Measurements from ENCODE around the gene HELZ2.
"Not testable (repeated sequence)": the region's sequence is repeated elsewhere in the genome, so short reads cannot be mapped to it uniquely, and the experiment has no call there.

The HELZ2 gene, protein sequence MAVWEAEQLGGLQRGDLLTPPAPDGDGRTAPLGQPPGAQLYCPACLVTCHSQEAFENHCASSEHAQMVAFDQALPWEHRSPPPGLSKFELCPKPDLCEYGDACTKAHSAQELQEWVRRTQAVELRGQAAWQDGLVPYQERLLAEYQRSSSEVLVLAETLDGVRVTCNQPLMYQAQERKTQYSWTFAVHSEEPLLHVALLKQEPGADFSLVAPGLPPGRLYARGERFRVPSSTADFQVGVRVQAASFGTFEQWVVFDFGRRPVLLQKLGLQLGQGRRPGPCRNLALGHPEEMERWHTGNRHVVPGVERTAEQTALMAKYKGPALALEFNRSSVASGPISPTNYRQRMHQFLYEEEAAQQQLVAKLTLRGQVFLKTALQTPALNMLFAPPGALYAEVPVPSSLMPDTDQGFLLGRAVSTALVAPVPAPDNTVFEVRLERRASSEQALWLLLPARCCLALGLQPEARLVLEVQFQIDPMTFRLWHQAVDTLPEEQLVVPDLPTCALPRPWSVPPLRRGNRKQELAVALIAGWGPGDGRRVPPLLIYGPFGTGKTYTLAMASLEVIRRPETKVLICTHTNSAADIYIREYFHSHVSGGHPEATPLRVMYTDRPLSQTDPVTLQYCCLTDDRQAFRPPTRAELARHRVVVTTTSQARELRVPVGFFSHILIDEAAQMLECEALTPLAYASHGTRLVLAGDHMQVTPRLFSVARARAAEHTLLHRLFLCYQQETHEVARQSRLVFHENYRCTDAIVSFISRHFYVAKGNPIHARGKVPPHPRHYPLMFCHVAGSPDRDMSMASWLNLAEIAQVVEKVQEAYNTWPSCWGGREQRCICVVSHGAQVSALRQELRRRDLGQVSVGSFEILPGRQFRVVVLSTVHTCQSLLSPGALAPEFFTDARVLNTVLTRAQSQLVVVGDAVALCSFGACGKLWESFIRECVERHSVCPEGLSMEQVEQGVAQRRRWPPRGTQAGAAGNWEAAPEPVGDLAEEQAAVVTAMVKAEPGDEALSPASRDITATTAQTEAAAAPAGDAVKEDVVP (N-terminal part only)
- total RNA-seq, result 86.6 to 169 (median 123) reads per million in 4 experiments

DNA sequence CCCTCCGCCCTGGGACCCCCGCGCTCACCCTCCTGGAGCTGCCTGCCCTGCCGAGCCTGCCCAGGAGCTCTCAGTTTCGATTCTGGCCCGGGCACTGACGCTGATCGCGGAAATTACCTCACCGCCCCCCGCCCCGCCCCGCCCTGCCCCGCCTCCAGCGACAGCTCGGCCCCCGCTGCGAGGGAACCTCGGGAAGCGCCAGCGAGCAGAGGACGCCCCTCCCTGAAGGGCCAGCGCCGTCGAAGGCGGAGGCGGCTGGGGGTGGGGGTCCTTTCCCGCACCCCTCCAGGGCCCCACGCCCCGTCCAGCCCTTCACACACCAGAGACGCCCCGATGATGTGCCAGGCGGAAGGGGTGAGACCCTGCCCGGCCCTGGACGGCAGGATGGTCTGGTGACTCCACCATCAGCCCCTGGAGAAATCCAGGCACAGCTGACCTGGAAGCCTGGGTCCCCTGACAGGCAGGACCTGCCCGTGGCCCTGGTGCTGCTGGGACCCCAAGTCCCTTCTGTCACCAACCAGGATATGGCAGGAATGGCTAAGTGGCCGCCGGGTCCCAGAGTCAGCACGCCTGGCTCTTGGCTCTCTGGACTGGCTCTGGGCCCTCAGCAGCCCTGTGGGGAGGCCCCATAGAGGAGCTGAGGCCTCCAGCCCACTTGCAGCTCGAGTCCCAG is at the start of gene HELZ2:
Gene HELZ2, minus strand, starts transcription at position 84 of the 673 bp plus-strand sequence. CDS start 1,854 bp downstream, outside the sequence.
- peak; percentile 61 for DNase-seq

DNA sequence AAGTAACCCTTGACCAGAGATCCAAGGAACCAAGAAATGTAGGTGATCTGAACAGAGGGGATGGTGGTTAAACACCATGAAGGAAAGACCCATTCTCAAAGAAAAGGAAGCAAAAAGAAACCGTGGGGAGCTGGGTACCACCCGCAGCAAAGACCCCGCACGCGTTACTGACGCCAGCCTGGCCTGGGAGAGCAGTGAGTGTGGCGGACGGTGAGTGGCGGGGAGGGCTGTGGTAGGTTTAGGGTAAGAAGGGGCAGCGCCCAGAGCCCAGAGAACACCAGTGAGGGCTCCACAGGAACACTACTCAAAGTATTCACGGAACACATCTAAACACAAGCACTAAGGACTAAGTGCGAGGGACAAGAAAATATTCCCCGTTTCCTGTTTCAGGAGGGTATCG is 48.7 kb upstream of the HELZ2 start:
- no peak for DNase-seq

DNA sequence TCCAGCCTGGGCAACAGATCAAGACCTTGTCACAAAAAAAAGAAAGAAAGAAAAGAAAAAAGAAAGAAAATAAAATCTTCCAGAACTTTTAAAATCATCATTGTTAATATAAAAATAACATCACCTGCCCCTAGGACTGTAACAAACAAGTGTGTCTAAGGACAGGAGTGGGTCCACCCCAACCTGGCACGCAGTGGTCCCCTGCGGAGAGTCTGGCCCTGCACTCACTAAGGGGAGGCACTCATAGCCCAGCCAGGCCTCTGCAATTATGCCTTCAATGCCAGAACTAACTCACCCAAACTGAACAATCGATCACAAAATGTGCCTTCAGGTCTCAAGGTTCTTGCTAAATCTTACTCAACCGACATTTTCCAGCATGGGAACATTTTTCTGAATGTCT is 48.1 kb upstream of the HELZ2 start:
- no peak for DNase-seq

DNA sequence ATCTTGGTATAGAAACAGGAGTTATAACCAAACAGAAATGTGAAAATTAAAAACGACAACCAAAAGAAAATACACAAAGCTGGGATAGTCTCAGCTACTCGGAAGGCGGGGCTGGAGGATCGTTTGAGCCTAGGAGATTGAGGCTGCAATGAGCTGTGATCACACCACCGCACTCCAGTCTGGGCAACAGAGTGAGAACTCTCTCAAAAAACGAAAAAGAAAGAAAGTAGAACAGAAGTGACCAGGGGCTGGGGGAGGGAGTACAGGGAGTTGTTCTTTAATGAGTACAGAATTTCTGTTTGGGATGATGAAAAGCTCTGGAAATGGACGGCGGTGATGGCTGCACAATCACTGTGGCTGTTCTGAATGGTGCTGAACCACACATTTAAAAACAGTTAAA is 47.0 kb upstream of the HELZ2 start:
- no peak for DNase-seq

DNA sequence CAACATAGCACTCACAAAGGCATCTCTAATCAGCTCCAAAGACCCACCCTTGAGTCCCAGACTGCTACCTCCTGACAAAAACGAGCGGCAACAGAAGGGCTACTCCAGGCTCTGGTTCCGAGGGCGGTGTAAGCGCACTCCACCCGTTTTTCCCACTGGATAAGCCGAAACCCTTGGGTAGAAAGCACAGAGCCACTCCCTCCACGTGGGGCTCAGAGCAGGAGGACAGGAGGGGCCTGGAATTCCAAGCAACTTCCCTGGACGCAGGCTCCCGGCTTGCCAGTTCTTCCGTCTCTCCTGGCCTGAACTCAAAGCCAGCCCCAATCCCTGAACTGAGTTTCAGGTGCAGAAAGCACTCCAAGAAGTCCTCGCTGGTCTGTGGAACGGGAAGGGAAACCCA is 45.5 kb upstream of the HELZ2 start:
- DNase-seq, result no peak

DNA sequence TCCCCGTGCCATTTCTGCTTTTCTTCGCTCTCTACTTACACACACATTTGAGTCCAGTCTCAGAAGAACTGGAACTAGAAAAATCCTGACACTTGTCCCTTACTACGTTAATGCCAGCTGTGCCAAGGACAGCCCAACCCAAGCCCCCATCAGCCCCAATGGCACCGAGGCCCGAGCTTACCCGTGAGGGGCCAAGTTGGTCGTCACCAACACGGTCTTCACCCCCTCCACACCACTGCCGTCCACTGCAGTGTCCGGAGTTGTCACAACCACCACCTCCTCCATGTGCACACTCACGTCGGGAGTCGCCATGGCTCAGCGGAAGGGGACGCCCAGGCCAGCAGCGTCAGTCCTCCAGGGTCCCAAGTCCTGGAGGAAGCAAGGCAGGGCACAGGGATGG is 45.0 kb upstream of the HELZ2 start:
- no peak for DNase-seq

DNA sequence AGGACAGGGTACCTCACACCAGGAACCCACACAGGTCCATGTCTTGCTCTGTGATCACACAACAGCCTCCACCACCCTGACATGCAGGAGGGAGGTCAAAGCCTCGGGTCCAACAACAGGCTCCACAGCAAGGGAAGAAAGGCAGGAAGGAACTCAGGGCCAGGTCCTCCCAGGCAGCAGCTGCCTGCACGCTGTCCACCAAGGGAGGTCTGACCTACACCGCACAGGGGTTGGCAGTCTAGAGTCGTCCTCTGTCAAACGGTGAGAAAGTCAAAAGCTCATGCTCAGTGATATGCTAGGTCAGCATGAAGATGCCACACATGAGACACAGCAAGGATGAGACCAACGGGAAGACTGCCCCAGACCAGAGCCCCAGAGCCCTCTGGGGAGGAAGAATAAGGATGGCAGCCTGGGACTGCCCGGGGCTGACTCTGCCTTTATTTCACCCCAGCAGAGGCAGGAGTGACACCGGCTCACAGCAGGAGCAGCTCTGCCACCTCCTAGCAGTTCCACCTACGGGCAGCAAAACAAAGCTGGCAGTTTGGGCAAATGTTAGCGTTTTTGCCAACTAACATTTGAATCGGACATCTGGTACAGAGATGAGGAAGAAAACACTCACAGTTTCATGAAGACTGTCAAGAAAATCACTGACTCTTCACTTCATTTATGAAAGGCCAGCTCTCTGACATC is 44.4 kb upstream of the HELZ2 start:
- no peak for DNase-seq

DNA sequence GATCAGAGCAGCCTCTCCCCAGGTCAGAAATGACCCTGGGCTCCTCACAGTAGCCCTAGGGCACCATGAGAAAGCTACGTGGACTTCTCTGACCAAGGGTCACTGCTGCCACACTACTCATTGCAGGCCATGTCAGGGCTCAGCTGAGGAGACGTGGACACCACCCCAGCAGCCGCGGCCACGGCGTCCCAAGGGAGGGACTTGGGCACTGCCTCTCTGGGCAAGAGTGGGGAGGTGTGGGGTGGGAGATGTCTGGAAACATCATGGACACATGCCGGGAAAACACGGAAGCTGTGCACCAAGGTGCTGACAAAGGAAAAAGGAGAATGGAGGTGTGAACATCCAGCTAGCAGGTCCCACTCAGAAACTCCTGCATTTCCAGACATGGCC is 43.8 kb upstream of the HELZ2 start:
- DNase-seq, result no peak

DNA sequence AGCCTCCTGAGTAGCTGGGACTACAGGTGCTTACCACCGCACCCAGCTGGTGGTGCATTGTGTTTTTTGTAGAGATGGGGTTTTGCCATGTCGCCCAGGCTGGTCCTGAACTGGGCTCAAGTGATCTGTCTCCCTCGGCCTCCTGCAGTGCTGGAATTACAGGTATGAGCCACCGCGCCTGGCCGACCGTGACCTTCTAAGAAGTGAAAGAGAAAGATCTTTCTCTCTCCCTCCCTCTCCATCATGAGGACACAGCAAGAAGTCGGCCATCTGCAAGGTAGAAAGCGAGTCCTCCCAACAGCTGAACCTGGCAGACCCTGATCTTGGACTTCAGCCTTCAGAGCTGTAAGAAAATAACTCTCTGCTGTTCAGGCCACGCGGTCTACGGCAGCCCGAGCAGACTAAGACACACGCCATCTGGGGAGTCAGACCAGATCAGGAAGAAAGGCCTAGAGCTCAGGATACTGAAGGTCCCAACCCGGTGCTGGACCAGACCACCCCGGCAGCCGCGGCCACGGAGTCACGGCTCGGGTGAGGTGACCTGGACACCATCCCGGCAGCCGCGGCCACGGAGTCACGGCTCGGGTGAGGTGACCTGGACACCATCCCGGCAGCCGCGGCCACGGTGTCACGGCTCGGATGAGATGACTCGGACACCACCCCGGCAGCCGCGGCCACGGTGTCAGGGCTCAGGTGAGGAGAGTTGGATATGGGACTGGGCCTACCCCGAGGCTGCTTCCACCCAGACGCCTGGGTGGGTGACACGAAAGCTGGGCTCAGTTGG is 43.2 kb upstream of the HELZ2 start:
- no peak for DNase-seq

DNA sequence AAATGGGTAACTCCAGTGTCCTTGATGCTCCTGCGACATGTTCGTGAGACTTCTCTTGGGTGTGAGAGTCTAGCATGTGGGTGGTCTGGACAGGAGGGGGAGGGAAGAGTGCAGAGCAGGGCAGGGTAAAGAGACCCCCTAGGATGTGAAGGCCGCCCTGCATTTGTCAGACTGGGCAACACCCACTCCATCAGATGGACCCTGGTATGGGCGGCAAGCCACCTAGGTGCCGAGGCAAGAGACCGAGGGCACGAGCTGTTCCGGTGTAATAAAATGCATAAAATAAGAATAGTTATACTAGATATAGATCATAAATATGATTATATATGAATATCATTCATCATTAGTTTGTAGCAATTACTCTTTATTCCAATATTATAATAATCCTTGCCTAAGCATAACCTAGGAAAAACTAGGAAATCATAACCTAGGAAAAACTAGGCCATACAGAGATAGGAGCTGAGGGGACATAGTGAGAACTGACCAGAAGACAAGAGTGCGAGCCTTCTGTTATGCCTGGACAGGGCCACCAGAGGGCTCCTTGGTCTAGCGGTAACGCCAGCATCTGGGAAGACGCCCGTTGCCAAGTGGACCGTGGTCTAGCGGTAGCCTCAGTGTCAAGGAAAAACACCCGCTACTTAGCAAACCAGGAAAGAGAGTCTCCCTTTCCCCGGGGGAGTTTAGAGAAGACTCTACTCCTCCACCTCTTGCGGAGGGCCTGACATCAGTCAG is 40.0 kb upstream of the HELZ2 start:
- not testable (repeated sequence) for DNase-seq

DNA sequence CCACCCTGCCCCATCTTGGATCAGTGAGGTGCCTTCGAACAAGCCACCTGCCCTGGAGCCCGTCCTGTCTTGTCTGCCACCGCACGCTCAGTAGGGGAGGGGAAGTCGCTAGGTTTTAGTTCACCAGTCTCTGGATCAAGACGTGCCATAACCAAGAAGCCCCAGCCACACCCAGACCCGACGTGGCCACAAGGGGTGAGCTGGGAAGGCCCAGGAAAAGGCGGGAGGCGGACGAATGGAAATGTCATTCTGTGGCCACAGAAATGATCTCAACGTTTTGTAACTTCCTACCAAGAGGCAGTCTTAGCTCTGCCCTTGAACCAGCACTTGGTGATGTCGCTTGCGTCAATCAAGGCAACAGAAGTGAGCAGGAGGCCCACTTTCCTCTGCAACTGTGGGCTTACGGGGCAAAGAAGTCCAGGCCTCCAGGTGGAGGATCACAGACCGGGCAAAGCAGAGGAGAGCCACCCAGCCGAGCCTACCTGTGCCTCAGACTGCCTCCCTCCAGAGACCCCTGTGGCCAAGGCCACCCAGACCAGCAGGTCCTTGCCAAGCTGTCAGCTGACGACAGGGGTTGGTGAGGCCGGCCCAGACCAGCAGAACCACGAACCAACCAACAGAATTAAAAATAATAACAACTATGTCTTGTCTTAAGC is 38.4 kb upstream of the HELZ2 start:
- DNase-seq, result no peak

DNA sequence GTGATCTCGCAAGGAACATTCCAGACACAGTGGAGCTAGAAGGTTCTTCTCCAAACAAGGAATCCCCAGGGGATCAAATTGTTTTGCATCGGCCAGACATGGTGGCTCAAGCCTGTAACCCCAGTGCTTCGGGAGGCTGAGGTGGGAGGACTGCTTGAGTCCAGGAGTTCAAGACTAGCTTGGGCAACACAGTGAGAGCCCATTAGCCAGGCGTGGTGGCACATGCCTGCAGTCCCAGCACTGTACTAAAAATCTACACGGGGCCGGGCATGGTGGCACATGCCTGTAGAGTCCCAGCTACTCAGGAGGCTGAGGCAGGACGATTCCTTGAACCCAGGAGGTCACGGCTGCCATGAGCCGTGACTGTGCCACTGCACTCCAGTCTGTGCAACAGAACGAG is 37.6 kb upstream of the HELZ2 start:
- no peak for DNase-seq

DNA sequence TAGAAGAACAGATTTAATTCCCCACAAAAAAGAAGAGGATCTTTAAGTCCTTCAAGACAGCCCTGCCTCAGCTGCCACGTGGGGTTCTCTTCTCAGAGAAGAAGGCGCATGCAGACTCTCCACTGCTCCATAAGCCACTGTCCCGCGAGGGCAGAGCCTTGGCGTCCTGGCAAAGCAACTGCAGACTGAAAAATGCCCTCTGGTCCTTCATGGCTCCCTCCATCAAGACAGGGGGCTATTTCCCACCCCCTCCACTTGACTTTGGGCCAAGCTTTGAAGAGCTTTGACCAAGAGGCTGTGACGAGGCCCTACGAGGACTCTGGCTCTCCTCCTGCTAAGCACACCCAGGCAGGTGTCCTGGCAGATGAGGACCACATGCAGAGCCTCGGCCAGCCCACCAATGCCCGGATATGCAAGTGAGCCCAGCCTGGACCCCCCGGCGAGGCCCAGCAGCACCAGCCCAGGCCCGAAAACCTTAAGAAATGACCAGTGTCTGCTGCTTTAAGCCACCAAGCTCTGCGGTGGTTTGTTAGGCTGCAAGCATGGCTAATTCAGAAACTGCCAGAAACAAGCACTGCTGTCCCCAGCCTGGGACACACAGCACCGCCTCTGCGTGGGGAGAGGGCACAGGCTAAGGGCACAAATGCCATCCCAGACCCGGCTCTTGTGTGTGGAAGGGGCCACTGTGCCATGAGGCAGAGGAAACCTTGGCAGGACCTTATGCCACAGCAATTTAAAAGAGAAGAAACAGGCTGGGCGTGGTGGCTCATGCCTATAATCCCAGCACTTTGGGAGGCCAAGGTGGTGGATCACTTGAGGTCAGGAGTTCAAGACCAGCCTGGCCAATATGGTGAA is 36.8 kb upstream of the HELZ2 start:
- no peak for DNase-seq

DNA sequence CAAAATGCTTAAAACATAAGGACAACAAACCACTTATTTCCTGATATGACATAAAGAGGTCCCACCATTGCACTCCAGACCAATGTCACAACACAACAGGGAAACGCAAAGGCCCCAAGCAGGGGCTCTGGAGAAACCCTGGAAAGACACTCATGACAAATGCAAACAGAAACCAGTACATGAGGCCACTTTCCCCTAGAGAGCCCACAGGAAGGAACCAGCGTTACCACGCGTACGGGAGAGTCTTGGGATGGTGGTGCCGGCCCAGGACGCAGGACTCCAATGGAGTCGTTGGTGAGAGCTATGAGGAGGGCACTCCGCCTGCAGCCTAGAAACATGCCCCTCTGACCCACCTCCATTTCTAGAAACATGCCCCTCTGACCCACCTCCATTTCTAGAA is 32.6 kb upstream of the HELZ2 start:
- DNase-seq, result no peak

DNA sequence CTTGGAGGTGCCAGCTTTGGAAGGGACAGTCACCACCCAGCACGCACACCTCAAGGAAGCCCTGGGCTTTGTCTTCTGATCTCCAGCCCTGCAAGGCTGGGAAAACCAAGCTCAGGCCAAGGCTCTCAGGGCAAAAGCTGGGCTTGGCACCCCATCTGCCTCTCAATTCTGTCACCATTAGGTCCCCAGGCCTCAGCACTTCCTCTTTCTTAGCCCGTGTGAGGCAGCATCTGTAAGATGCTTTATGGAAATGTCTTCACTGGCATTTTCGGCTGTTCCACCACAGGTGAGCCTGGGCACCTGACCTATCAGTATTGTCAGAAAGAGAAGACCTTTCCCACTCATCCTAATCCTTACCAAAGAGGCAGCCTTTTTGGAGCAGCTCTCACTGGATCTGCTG is 28.3 kb upstream of the HELZ2 start:
- DNase-seq, result no peak

DNA sequence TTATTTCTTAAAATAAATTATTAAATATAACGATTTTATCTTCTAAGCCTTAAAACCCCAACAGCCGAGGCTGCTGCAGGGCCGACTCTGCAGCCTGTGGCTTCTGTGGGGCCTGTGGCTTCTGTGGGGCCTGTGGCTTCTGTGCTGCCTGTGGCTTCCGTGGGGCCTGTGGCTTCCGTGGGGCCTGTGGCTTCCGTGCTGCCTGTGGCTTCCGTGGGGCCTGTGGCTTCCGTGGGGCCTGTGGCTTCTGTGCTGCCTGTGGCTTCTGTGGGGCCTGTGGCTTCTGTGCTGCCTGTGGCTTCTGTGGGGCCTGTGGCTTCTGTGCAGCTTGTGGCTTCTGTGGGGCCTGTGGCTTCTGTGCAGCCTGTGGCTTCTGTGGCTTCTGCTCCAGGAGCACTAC is 27.6 kb upstream of the HELZ2 start:
- DNase-seq, result peak; percentile 10

DNA sequence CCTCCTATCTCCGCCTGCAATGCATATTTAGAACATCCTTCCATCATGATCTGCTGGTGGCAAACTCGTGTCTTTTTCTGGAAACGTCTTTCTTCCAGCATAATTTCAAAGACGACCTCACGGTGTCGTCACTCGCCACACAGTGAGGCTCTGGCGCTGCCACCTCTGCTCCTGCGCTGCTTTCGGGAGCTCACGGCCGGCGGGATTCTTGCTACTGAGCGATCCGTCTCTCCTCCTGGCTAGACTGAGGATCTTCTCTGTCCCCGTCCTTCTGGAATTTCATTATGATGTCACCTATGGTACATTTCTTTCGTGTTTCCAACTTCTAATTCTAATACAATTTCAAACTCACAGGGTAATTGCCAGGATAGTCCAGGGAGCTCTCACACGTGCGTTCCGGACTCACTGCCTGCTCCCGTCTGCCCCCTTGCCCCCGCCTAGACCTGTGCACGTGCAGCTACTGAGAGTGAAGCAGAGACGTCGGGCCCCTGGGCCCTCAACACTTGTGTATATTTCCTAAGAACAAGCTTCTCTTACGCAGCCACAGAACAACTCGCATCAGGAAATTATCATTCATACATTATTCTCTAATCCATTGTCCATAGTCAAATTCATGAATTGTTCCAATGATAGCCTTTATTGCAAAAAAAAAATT is 25.5 kb upstream of the HELZ2 start:
- DNase-seq, result no peak

DNA sequence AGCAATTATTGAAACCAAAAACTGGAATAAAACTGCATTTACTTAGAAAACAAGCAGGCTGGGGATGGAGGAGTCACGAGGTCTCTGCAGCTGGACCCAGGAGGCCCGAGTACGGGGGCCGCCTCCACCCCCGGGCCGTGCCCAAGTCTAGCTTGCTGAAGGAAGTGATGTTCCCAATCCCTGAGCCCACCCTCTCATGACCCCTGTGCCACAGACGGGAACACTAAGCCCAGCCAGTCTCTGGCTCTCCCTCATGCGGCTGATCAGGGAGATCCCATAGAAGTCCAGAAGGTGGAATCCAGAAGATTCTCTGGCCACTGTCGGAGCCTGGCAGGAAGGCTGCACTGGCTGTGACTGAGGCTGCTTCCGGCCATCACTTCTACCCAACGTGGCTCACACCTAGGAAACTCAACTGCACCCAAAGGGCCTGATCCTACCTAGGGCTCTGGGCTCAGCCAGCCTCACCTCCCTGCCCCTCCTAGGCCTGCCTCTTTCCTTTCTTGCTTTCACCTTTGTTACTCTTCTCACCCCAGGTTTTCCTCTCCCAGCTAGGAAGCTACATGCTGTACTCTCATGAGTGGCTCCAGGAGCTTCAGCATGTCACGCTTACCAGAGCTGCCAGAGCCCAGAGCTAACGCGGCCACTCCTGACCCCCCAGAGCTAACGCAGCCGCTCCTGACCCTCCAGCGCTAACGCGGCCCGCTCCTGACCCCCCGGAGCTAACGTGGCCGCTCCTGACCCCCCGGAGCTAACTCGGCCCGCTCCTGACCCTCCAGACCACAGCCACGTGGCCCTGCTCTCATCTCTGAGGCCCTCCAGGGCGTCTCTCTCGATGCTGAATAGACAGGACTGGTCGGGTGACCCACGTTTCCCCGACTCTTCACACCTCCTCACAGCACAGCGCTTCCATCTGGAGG is 24.7 kb upstream of the HELZ2 start:
- DNase-seq, result no peak
